GM12892 (cell line): ENCODE data around the gene RTP3.

Source experiments
- POLR2A ChIP-seq: IDR thresholded peaks from 2 replicates; pipeline ENCODE4 v1.6.1; 2011; ENCODE audit warnings: low read depth, low read length, control low read depth
- POLR2AphosphoS5 ChIP-seq: IDR thresholded peaks from 2 replicates; pipeline ENCODE4 v1.6.1; 2011; ENCODE audit warnings: low read depth, low read length, control low read depth

- TF ChIP-seq POLR2AphosphoS5 = no peak
- TF ChIP-seq POLR2A = no peak
These were observed 47.2 kb downstream of the RTP3 start for GRCh38 chr3:46544771-46545503.
